Measurements from ENCODE around the gene PI4KA. TPM values are rescaled to one million over a fixed set of nuclear protein-coding genes. Genes with fewer than 3 reads are reported as not detected.

The PI4KA gene
- total RNA-seq, 5 donors from 2014 or later (not counting 1 experiment from before 2014, with no cell fraction given): 135 to 187 (median 143) TPM

GRCh38 chr22:20889025-20889704, 30.6 kb upstream of the PI4KA start:
- no peak overlapping the region for H3K4me3 Mint-ChIP-seq

DNA sequence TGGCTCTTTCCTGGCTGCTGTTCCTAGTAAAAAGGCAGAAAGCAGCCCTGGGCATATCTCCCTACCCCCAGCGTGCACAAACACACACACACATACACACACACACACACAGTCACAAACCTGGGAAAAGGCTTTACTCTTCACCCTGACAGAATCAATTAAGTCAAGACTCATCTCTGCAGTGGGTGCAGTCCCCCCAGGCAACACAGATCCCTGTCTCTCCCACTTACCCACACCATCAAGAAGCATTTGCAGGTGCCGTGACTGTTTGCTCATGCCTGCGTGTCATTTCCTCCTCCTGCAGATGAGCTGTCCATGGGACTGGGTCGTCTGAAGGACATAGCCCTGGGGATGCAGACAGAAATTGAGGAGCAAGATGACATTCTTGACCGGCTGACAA, 28.8 kb upstream of the PI4KA start:
- H3K36me3 Mint-ChIP-seq: peaks cover 47% of the 10 kb centered on the region
- no peak overlapping the region for H3K4me3 ChIP-seq (ENCODE audit: control insufficient read depth in 1 of 2, extremely low read depth in 1 of 2, low read length in 1 of 2)
- ChIA-PET POLR2A (interaction anchor here in 1 of 2 donors (0.6 kb wide), 1 partner anchor 13 kb away, joined by 7 read pairs; no protein-coding TSS in a partner anchor), CTCF (no interaction called here)
- H3K36me3 ChIP-seq (ENCODE audit: control insufficient read depth in 2 of 2, extremely low read depth in 1 of 2, insufficient read depth in 1 of 2, low read length in 1 of 2): peaks cover 8 to 56% of the 10 kb centered on the region in 2 donors
- no peaks in the 10 kb centered on the region for H3K4me1 Mint-ChIP-seq
- H3K27ac ChIP-seq (ENCODE audit: low read length): no peak overlapping the region
- no peak for ATAC-seq (replicated peaks in 1 of 4)
- no peak for DNase-seq
- no peaks in the 10 kb centered on the region for H3K9me3 ChIP-seq
- no peaks in the 10 kb centered on the region for H3K27me3 ChIP-seq (replicated peaks in 1 of 2; ENCODE audit: control insufficient read depth in 2 of 2, extremely low read depth in 1 of 2, insufficient read depth in 2 of 2, low read length in 1 of 2)
- WGBS (ENCODE audit: insufficient coverage): 97% methylated on average over 3 of the region's 5 CpGs
- no peak overlapping the region for H3K4me3 Mint-ChIP-seq
- no peaks in the 10 kb centered on the region for H3K4me1 ChIP-seq (ENCODE audit: control insufficient read depth in 1 of 2, extremely low read depth in 1 of 2, insufficient read depth in 2 of 2, low read length in 2 of 2)
- peak overlapping the region in 1 of 2 donors; percentile 11 for H3K27ac Mint-ChIP-seq
- no peaks in the 10 kb centered on the region for H3K27me3 Mint-ChIP-seq
- no peaks in the 10 kb centered on the region for H3K9me3 Mint-ChIP-seq

More at GRCh38 chr22:20889025-20889704, 30.6 kb upstream of the PI4KA start:
- DNase-seq (no peak), ATAC-seq (replicated peaks in 1 of 4) (no peak)
- no peaks in the 10 kb centered on the region for H3K9me3 ChIP-seq
- H3K27me3 Mint-ChIP-seq: no peaks in the 10 kb centered on the region
- H3K4me1 ChIP-seq (ENCODE audit: control insufficient read depth in 1 of 2, extremely low read depth in 1 of 2, insufficient read depth in 2 of 2, low read length in 2 of 2): no peaks in the 10 kb centered on the region
- H3K27ac Mint-ChIP-seq: no peak overlapping the region
- H3K27me3 ChIP-seq (replicated peaks in 1 of 2; ENCODE audit: control insufficient read depth in 2 of 2, extremely low read depth in 1 of 2, insufficient read depth in 2 of 2, low read length in 1 of 2): no peaks in the 10 kb centered on the region
- ChIA-PET POLR2A (interaction anchor here in 1 of 2 donors (0.7 kb wide), 1 partner anchor 22 kb away, joined by 3 read pairs; no protein-coding TSS in a partner anchor), CTCF (no interaction called here)
- no peaks in the 10 kb centered on the region for H3K4me1 Mint-ChIP-seq
- peaks cover 34% of the 10 kb centered on the region for H3K36me3 Mint-ChIP-seq
- peaks cover 4 to 49% of the 10 kb centered on the region in 2 donors for H3K36me3 ChIP-seq (ENCODE audit: control insufficient read depth in 2 of 2, extremely low read depth in 1 of 2, insufficient read depth in 1 of 2, low read length in 1 of 2)
- no peak overlapping the region for H3K4me3 ChIP-seq (ENCODE audit: control insufficient read depth in 1 of 2, extremely low read depth in 1 of 2, low read length in 1 of 2)
- no peak overlapping the region for H3K27ac ChIP-seq (ENCODE audit: low read length)
- no CpG with 5 or more reads among the region's 6 CpGs for WGBS (ENCODE audit: insufficient coverage)
- no peaks in the 10 kb centered on the region for H3K9me3 Mint-ChIP-seq

GRCh38 chr22:20885557-20886323, 27.1 kb upstream of the PI4KA start:
- POLR2A ChIA-PET: interaction anchor here in 1 of 2 donors (0.7 to 0.8 kb wide), 2 partner anchors 136 to 389 kb away, joined by 3 to 4 read pairs; no protein-coding TSS in a partner anchor
- peaks cover 14 to 69% of the 10 kb centered on the region in 2 donors for H3K36me3 ChIP-seq (ENCODE audit: control insufficient read depth in 2 of 2, extremely low read depth in 1 of 2, insufficient read depth in 1 of 2, low read length in 1 of 2)
- no peaks in the 10 kb centered on the region for H3K4me1 Mint-ChIP-seq
- H3K27ac ChIP-seq (ENCODE audit: low read length): no peak overlapping the region
- DNase-seq: peak in 27 of 35 experiments; percentile 1 to 51 (median 17)
- no peak overlapping the region for H3K4me3 Mint-ChIP-seq
- CTCF ChIA-PET: interaction anchor here in 1 of 2 donors (0.5 kb wide), 2 partner anchors 49 to 759 kb away, joined by 3 to 5 read pairs; no protein-coding TSS in a partner anchor
- peak overlapping the region; percentile 5 to 37 for H3K27ac Mint-ChIP-seq
- no peaks in the 10 kb centered on the region for H3K27me3 ChIP-seq (replicated peaks in 1 of 2; ENCODE audit: control insufficient read depth in 2 of 2, extremely low read depth in 1 of 2, insufficient read depth in 2 of 2, low read length in 1 of 2)
- 63% methylated on average over 6 of the region's 10 CpGs for WGBS (ENCODE audit: insufficient coverage)
- no peaks in the 10 kb centered on the region for H3K9me3 Mint-ChIP-seq
- peak in 3 of 4 experiments; percentile 46 to 71 (median 47) for ATAC-seq (replicated peaks in 1 of 4)
- H3K36me3 Mint-ChIP-seq: peaks cover 55% of the 10 kb centered on the region
- no peaks in the 10 kb centered on the region for H3K4me1 ChIP-seq (ENCODE audit: control insufficient read depth in 1 of 2, extremely low read depth in 1 of 2, insufficient read depth in 2 of 2, low read length in 2 of 2)
- no peaks in the 10 kb centered on the region for H3K9me3 ChIP-seq
- H3K4me3 ChIP-seq (ENCODE audit: control insufficient read depth in 1 of 2, extremely low read depth in 1 of 2, low read length in 1 of 2): no peak overlapping the region
- no peaks in the 10 kb centered on the region for H3K27me3 Mint-ChIP-seq

- Mint-ChIP-seq H3K4me1 (no peaks in the 10 kb centered on the region), H3K27ac (peak overlapping the region; percentile 5 to 37), H3K27me3 (no peaks in the 10 kb centered on the region), H3K36me3 (peaks cover 55% of the 10 kb centered on the region), H3K4me3 (no peak overlapping the region), H3K9me3 (no peaks in the 10 kb centered on the region)
- Histone ChIP-seq H3K36me3 (ENCODE audit: control insufficient read depth in 2 of 2, extremely low read depth in 1 of 2, insufficient read depth in 1 of 2, low read length in 1 of 2) (peaks cover 14 to 69% of the 10 kb centered on the region in 2 donors), H3K4me1 (ENCODE audit: control insufficient read depth in 1 of 2, extremely low read depth in 1 of 2, insufficient read depth in 2 of 2, low read length in 2 of 2) (no peaks in the 10 kb centered on the region), H3K9me3 (no peaks in the 10 kb centered on the region), H3K4me3 (ENCODE audit: control insufficient read depth in 1 of 2, extremely low read depth in 1 of 2, low read length in 1 of 2) (no peak overlapping the region), H3K27me3 (replicated peaks in 1 of 2; ENCODE audit: control insufficient read depth in 2 of 2, extremely low read depth in 1 of 2, insufficient read depth in 2 of 2, low read length in 1 of 2) (no peaks in the 10 kb centered on the region), H3K27ac (ENCODE audit: low read length) (no peak overlapping the region)
- POLR2A ChIA-PET: no interaction called here
- ATAC-seq (replicated peaks in 1 of 4) (no peak), DNase-seq (no peak)
- WGBS (ENCODE audit: insufficient coverage): 97% methylated on average over 5 of the region's 8 CpGs
- CTCF ChIA-PET: interaction anchor here in 1 of 2 donors (0.5 kb wide), 1 partner anchor 760 kb away, joined by 5 read pairs; no protein-coding TSS in a partner anchor
These were observed 26.5 kb upstream of the PI4KA start for GRCh38 chr22:20885017-20885556.

- no peak overlapping the region for H3K27ac ChIP-seq (ENCODE audit: low read length)
- ChIA-PET POLR2A (no interaction called here), CTCF (no interaction called here)
- WGBS (ENCODE audit: insufficient coverage): 100% methylated on average over 3 of the region's 4 CpGs
- peaks cover 49% of the 10 kb centered on the region for H3K36me3 Mint-ChIP-seq
- peaks cover 10 to 63% of the 10 kb centered on the region in 2 donors for H3K36me3 ChIP-seq (ENCODE audit: control insufficient read depth in 2 of 2, extremely low read depth in 1 of 2, insufficient read depth in 1 of 2, low read length in 1 of 2)
- H3K4me3 Mint-ChIP-seq: no peak overlapping the region
- H3K27me3 Mint-ChIP-seq: no peaks in the 10 kb centered on the region
- ATAC-seq (replicated peaks in 1 of 4): no peak
- H3K9me3 ChIP-seq: no peaks in the 10 kb centered on the region
- no peak overlapping the region for H3K4me3 ChIP-seq (ENCODE audit: control insufficient read depth in 1 of 2, extremely low read depth in 1 of 2, low read length in 1 of 2)
- no peaks in the 10 kb centered on the region for H3K4me1 ChIP-seq (ENCODE audit: control insufficient read depth in 1 of 2, extremely low read depth in 1 of 2, insufficient read depth in 2 of 2, low read length in 2 of 2)
- no peaks in the 10 kb centered on the region for H3K27me3 ChIP-seq (replicated peaks in 1 of 2; ENCODE audit: control insufficient read depth in 2 of 2, extremely low read depth in 1 of 2, insufficient read depth in 2 of 2, low read length in 1 of 2)
- H3K4me1 Mint-ChIP-seq: no peaks in the 10 kb centered on the region
- no peak for DNase-seq
- no peaks in the 10 kb centered on the region for H3K9me3 Mint-ChIP-seq
- no peak overlapping the region for H3K27ac Mint-ChIP-seq
These were observed 25.8 kb upstream of the PI4KA start for GRCh38 chr22:20884454-20884853.

DNA sequence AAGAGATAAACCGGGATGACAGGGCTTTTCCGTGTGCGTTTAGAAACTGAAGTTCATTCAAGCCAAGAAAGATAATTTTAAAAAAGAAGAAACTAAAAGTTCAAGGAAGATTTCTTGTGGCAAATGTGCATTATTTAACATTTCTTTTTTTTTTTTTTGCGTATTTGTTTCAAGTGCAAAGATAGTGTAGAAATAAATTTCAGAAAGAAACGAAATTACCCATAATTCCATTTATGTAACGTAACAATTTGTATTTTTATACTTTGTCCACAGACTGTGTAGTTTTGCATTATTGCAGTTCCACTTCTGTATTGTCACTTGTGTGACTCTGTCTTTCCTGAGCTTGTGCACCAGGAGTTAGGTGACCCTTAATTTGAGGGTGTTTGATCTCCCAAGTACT, 24.2 kb upstream of the PI4KA start:
- Mint-ChIP-seq H3K9me3 (no peaks in the 10 kb centered on the region), H3K36me3 (peaks cover 41% of the 10 kb centered on the region), H3K4me1 (no peaks in the 10 kb centered on the region), H3K27me3 (no peaks in the 10 kb centered on the region), H3K27ac (no peak overlapping the region), H3K4me3 (no peak overlapping the region)
- ATAC-seq (replicated peaks in 1 of 4) (no peak), DNase-seq (no peak)
- Histone ChIP-seq H3K4me1 (ENCODE audit: control insufficient read depth in 1 of 2, extremely low read depth in 1 of 2, insufficient read depth in 2 of 2, low read length in 2 of 2) (no peaks in the 10 kb centered on the region), H3K36me3 (ENCODE audit: control insufficient read depth in 2 of 2, extremely low read depth in 1 of 2, insufficient read depth in 1 of 2, low read length in 1 of 2) (peaks cover 10 to 49% of the 10 kb centered on the region in 2 donors), H3K9me3 (no peaks in the 10 kb centered on the region), H3K27me3 (replicated peaks in 1 of 2; ENCODE audit: control insufficient read depth in 2 of 2, extremely low read depth in 1 of 2, insufficient read depth in 2 of 2, low read length in 1 of 2) (no peaks in the 10 kb centered on the region), H3K27ac (ENCODE audit: low read length) (no peak overlapping the region), H3K4me3 (ENCODE audit: control insufficient read depth in 1 of 2, extremely low read depth in 1 of 2, low read length in 1 of 2) (no peak overlapping the region)
- CTCF ChIA-PET: no interaction called here
- POLR2A ChIA-PET: no interaction called here
- 83% methylated on average over 1 of the region's 6 CpGs for WGBS (ENCODE audit: insufficient coverage)
